ENCODE data around the gene PSORS1C2.
A peak's percentile ranks its signal among the peaks of the same experiment; 100 is the strongest.

PSORS1C2 gene

DNA sequence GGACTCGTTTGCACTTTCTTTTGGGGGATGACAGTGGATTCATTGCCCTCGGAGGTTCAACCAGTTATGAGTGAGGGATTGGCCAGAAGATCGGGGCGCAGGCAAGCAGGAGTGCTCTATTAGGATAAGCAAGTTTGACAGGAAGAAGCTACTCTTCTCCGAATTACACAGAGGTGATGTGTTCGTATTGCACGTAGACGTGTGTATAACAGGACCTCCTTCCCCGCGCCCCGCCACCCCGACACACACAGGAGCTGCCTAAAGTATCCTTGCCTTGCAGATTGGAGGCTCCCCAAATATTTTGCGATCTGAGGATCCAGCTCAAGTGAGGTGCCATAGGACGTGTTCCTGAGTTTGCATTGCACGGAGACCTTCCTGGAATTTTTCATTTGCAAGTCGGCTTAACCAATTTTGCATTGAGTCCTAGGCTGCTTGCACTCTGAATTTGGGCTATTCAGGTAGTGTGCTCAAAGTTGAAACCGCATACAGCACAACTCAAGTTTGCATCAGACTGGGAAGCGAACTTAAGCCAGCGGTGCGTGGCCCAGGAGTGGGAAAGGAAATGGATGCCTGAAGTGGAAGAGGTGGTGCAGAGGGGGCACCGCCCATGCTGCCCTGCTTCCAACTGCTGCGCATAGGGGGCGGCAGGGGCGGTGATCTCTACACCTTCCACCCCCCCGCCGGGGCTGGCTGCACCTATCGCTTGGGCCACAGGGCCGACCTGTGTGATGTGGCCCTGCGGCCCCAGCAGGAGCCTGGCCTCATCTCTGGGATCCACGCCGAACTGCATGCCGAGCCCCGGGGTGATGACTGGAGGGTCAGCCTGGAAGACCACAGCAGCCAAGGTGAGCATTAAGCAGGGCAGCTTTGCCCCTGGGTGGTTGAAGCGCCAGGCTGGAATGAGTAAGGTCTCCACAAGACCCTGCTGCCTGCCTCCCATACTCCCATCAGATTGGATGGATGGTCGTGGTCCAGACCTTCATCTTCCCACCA, 20.3 kb upstream of the PSORS1C2 start:
- no peaks in the 10 kb centered on the region for H3K9me3 ChIP-seq (ENCODE audit: insufficient read depth, low read length)
- H3F3A ChIP-seq (ENCODE audit: insufficient read depth) = 0 out of 2 replicates have a peak, but pooled peaks cover 5% of the 10 kb centered on the region
- peak overlapping the region; percentile 60 for H3K27ac ChIP-seq (ENCODE audit: low read depth, low read length)
- peak overlapping the region; percentile 80 for H3K4me2 ChIP-seq (ENCODE audit: low read depth, low read length, poor library complexity, severe bottlenecking)
- peak overlapping the region; percentile 85 for H3K4me3 ChIP-seq (ENCODE audit: insufficient read depth, low read length, poor library complexity, severe bottlenecking)
- H3K27me3 ChIP-seq (ENCODE audit: low read length) = no peaks in the 10 kb centered on the region
- TF ChIP-seq EZH2phosphoT487 (conservative IDR thresholded peaks at IDR 0.05; ENCODE audit: low read length) = no peak
- TF ChIP-seq, protein P1, sequence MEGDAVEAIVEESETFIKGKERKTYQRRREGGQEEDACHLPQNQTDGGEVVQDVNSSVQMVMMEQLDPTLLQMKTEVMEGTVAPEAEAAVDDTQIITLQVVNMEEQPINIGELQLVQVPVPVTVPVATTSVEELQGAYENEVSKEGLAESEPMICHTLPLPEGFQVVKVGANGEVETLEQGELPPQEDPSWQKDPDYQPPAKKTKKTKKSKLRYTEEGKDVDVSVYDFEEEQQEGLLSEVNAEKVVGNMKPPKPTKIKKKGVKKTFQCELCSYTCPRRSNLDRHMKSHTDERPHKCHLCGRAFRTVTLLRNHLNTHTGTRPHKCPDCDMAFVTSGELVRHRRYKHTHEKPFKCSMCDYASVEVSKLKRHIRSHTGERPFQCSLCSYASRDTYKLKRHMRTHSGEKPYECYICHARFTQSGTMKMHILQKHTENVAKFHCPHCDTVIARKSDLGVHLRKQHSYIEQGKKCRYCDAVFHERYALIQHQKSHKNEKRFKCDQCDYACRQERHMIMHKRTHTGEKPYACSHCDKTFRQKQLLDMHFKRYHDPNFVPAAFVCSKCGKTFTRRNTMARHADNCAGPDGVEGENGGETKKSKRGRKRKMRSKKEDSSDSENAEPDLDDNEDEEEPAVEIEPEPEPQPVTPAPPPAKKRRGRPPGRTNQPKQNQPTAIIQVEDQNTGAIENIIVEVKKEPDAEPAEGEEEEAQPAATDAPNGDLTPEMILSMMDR (IDR thresholded peaks at IDR 0.05; ENCODE audit: insufficient read depth, low read length, poor library complexity, severe bottlenecking) = peak; percentile 28
- no peaks in the 10 kb centered on the region for H3K9me2 ChIP-seq (replicated peaks; ENCODE audit: insufficient read depth, low read length)
- peaks cover 3% of the 10 kb centered on the region; the same call in 1 of the 2 replicates for H4K20me1 ChIP-seq (ENCODE audit: low read depth, low read length)
- H3K36me3 ChIP-seq (ENCODE audit: low read length) = peaks cover 14% of the 10 kb centered on the region; the same call in 1 of the 2 replicates
- H2AFZ ChIP-seq (ENCODE audit: low read depth, low read length, severe bottlenecking) = peak overlapping the region; percentile 47
- H3K79me2 ChIP-seq (ENCODE audit: insufficient read depth, low read length) = peaks cover 26% of the 10 kb centered on the region
- H3K9ac ChIP-seq (ENCODE audit: low read length) = peak overlapping the region; percentile 76

DNA sequence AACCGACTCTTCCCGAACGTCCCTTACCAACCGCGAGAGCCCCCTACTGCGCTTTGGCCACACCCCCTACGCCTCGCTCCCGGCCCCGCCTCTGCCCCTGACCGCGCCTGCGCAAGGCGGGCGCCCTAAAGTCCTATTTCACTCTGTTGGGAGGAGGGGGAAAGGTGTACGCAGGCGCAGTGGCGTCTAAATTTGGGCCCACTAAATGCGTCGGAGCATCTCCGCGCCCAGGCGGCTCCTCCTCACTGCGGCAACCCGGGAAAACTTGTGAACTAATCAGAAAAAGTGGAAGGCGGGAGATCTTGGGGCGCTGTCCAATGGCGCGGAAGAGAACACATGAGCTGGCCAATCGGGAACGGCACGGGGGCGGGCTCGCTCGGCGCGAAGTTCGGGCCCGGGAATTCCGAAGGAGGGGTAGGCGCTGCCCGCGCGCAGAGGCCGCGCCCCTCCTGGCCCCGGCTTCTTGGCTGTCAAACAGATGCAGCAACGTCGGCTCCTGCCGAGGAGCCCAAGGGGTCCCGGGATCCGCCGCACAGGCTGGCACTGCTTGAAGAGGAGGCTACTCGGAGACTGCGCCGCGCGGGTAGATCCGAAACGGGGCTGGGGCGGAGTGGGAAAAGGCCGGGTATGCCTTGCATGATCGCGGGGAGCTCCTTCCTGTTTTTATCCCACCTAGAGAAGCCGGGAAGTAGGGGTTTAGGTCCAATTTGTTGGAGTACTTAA, 19.4 kb upstream of the PSORS1C2 start, which contains the start of gene TCF19:
TCF19 (plus strand) TSS at position 450 of the 723 bp plus-strand sequence. CDS start 881 bp downstream, outside the sequence.
- peak within 1 kb of the TSS; percentile 79 for H2AFZ ChIP-seq (ENCODE audit: low read depth, low read length, severe bottlenecking)
- peaks cover 15% of the 10 kb centered on the region; the same call in 1 of the 2 replicates for H3K36me3 ChIP-seq (ENCODE audit: low read length)
- H3K27ac ChIP-seq (ENCODE audit: low read depth, low read length) = peak within 1 kb of the TSS; percentile 60
- no peaks in the 10 kb centered on the region for H3F3A ChIP-seq (ENCODE audit: insufficient read depth)
- H4K20me1 ChIP-seq (ENCODE audit: low read depth, low read length) = peaks cover 3% of the 10 kb centered on the region; the same call in 1 of the 2 replicates
- H3K79me2 ChIP-seq (ENCODE audit: insufficient read depth, low read length) = peaks cover 26% of the 10 kb centered on the region
- no peaks in the 10 kb centered on the region for H3K9me2 ChIP-seq (replicated peaks; ENCODE audit: insufficient read depth, low read length)
- no peaks in the 10 kb centered on the region for H3K9me3 ChIP-seq (ENCODE audit: insufficient read depth, low read length)
- no peak for TF ChIP-seq EZH2phosphoT487 (conservative IDR thresholded peaks at IDR 0.05; ENCODE audit: low read length)
- TF ChIP-seq, protein P1 (IDR thresholded peaks at IDR 0.05; ENCODE audit: insufficient read depth, low read length, poor library complexity, severe bottlenecking) = no peak
- H3K4me2 ChIP-seq (ENCODE audit: low read depth, low read length, poor library complexity, severe bottlenecking) = peak within 1 kb of the TSS; percentile 80
- H3K9ac ChIP-seq (ENCODE audit: low read length) = peak within 1 kb of the TSS; percentile 76
- peak within 1 kb of the TSS; percentile 89 for H3K4me3 ChIP-seq (ENCODE audit: insufficient read depth, low read length, poor library complexity, severe bottlenecking)
- no peaks in the 10 kb centered on the region for H3K27me3 ChIP-seq (ENCODE audit: low read length)

DNA sequence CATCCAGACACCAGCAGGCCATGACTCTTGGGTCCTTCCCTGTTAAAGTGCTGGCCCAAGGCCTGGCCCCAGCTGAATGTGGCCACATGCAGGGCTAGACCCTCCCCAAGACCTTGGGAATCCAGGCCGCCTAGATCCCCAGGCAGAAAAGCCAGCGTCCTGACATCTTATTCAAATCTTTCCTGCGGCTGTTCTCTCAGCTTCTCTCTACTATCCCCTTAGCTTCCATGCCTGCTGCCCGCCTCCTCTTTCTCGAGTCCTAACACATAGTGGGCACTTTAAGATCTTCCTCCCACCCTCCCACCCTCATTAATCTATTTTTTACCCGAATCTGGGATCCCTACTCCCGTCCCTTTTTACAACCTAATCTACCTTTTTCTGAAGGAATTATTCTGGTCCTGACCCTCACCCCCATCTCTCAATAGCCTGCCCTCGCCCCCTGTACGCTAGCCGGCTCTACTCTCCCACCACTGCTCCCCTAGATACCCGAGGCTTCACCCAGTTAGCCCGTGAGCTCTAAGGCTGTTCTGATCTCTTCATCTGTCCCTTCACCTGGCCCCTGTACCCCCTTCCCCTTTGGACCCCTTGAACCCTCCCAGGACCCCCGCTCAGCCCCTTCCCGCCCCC, 18.8 kb upstream of the PSORS1C2 start, which contains the start of gene CCHCR1:
CCHCR1 (minus strand) TSS at position 290 of the 627 bp plus-strand sequence; CDS start at position 88, 202 bp downstream.
- Histone ChIP-seq H3K27ac (ENCODE audit: low read depth, low read length) (peak within 1 kb of the TSS; percentile 60), H3K4me3 (ENCODE audit: insufficient read depth, low read length, poor library complexity, severe bottlenecking) (peak within 1 kb of the TSS; percentile 89), H2AFZ (ENCODE audit: low read depth, low read length, severe bottlenecking) (peak within 1 kb of the TSS; percentile 79), H4K20me1 (ENCODE audit: low read depth, low read length) (peaks cover 3% of the 10 kb centered on the region; the same call in 1 of the 2 replicates), H3K9me3 (ENCODE audit: insufficient read depth, low read length) (no peaks in the 10 kb centered on the region), H3F3A (ENCODE audit: insufficient read depth) (no peaks in the 10 kb centered on the region), H3K9ac (ENCODE audit: low read length) (peak within 1 kb of the TSS; percentile 76), H3K27me3 (ENCODE audit: low read length) (no peaks in the 10 kb centered on the region), H3K9me2 (replicated peaks; ENCODE audit: insufficient read depth, low read length) (no peaks in the 10 kb centered on the region), H3K4me2 (ENCODE audit: low read depth, low read length, poor library complexity, severe bottlenecking) (peak within 1 kb of the TSS; percentile 80), H3K79me2 (ENCODE audit: insufficient read depth, low read length) (peaks cover 26% of the 10 kb centered on the region), H3K36me3 (ENCODE audit: low read length) (peaks cover 15% of the 10 kb centered on the region; the same call in 1 of the 2 replicates)
- no peak for TF ChIP-seq EZH2phosphoT487 (conservative IDR thresholded peaks at IDR 0.05; ENCODE audit: low read length)
- TF ChIP-seq, protein P1 (IDR thresholded peaks at IDR 0.05; ENCODE audit: insufficient read depth, low read length, poor library complexity, severe bottlenecking) = no peak

Measured in SU-DHL-6 (cell line).